Ecto neural progenitor cell (in vitro differentiated cells): Measurements from ENCODE around the gene DCAF8L2.
"Not testable (repeated sequence)": the region's sequence is repeated elsewhere in the genome, so short reads cannot be mapped to it uniquely, and the experiment has no call there.

ENCODE experiments used
- DNase-seq: peaks from one replicate; pipeline ENCODE4 v3.0.0-alpha.2; 2018; ENCODE audit warnings: low spot score

DCAF8L2 gene

GRCh38 chrX:27590044-27590443 lies at the start of gene DCAF8L2:
Gene DCAF8L2, plus strand, starts transcription at chrX:27590344. Its CDS starts 156,552 bp downstream, at chrX:27746896.
- DNase-seq, result no peak

GRCh38 chrX:27541161-27541560 lies 49.0 kb upstream of the DCAF8L2 start:
- not testable (repeated sequence) for DNase-seq

GRCh38 chrX:27548624-27549023 lies 41.5 kb upstream of the DCAF8L2 start:
- DNase-seq, result no peak

- no peak for DNase-seq
Observed at GRCh38 chrX:27549688-27550087, 40.5 kb upstream of the DCAF8L2 start.

GRCh38 chrX:27555514-27555913 lies 34.6 kb upstream of the DCAF8L2 start:
- DNase-seq, result no peak

- DNase-seq, result no peak
Observed at GRCh38 chrX:27565992-27566391, 24.2 kb upstream of the DCAF8L2 start.

GRCh38 chrX:27571164-27571563 lies 19.0 kb upstream of the DCAF8L2 start:
- DNase-seq, result no peak

GRCh38 chrX:27575565-27575964 lies 14.6 kb upstream of the DCAF8L2 start:
- no peak for DNase-seq

- no peak for DNase-seq
Observed at GRCh38 chrX:27583976-27584375, 6.2 kb upstream of the DCAF8L2 start.

- no peak for DNase-seq
Observed at GRCh38 chrX:27591938-27592337, 1.8 kb downstream of the DCAF8L2 start.

- DNase-seq, result no peak
Observed at GRCh38 chrX:27597508-27597907, 7.4 kb downstream of the DCAF8L2 start.

- DNase-seq, result peak; percentile 48
Observed at GRCh38 chrX:27598312-27598711, 8.2 kb downstream of the DCAF8L2 start.

GRCh38 chrX:27599928-27600327 lies 9.8 kb downstream of the DCAF8L2 start:
- no peak for DNase-seq

- DNase-seq, result no peak
Observed at GRCh38 chrX:27600686-27601085, 10.5 kb downstream of the DCAF8L2 start.

GRCh38 chrX:27608671-27609070 lies 18.5 kb downstream of the DCAF8L2 start:
- no peak for DNase-seq

GRCh38 chrX:27619459-27619858 lies 29.3 kb downstream of the DCAF8L2 start:
- DNase-seq, result no peak

GRCh38 chrX:27619975-27620374 lies 29.8 kb downstream of the DCAF8L2 start:
- no peak for DNase-seq

- no peak for DNase-seq
Observed at GRCh38 chrX:27622883-27623282, 32.7 kb downstream of the DCAF8L2 start.

GRCh38 chrX:27626066-27626465 lies 35.9 kb downstream of the DCAF8L2 start:
- no peak for DNase-seq

GRCh38 chrX:27633328-27633727 lies 43.2 kb downstream of the DCAF8L2 start:
- no peak for DNase-seq

GRCh38 chrX:27656581-27656980 lies 66.4 kb downstream of the DCAF8L2 start:
- DNase-seq, result no peak

- DNase-seq, result no peak
Observed at GRCh38 chrX:27660878-27661277, 70.7 kb downstream of the DCAF8L2 start.

- no peak for DNase-seq
Observed at GRCh38 chrX:27671234-27671633, 81.1 kb downstream of the DCAF8L2 start.

GRCh38 chrX:27674491-27674890 lies 84.3 kb downstream of the DCAF8L2 start:
- no peak for DNase-seq

- DNase-seq, result no peak
Observed at GRCh38 chrX:27675493-27675892, 85.3 kb downstream of the DCAF8L2 start.
